ENCODE data around the gene NPR2.

Gene NPR2

GRCh38 chr9:35840881-35841644 is 49.7 kb downstream of the NPR2 start:
- no peaks in the 10 kb centered on the region for H3K9me3 ChIP-seq
- no peaks in the 10 kb centered on the region for H3K27me3 ChIP-seq
- H3K4me1 ChIP-seq: no peaks in the 10 kb centered on the region
- no peak for DNase-seq
- TF ChIP-seq CTCF (IDR thresholded peaks at IDR 0.05; ENCODE audit: low read depth, low read length): no peak
- H3K36me3 ChIP-seq: no peaks in the 10 kb centered on the region
- no peak overlapping the region for H3K4me3 ChIP-seq (ENCODE audit: low read depth, low read length)

- TF ChIP-seq CTCF (IDR thresholded peaks at IDR 0.05; ENCODE audit: low read depth, low read length): no peak
- Histone ChIP-seq H3K4me1 (no peaks in the 10 kb centered on the region), H3K9me3 (no peaks in the 10 kb centered on the region), H3K27me3 (no peaks in the 10 kb centered on the region), H3K36me3 (no peaks in the 10 kb centered on the region), H3K4me3 (ENCODE audit: low read depth, low read length) (no peak overlapping the region)
- DNase-seq: no peak
These were observed 50.2 kb downstream of the NPR2 start for GRCh38 chr9:35841645-35841900.

GRCh38 chr9:35842020-35842745 is 50.8 kb downstream of the NPR2 start:
- no peak for DNase-seq
- Histone ChIP-seq H3K9me3 (no peaks in the 10 kb centered on the region), H3K4me1 (no peaks in the 10 kb centered on the region), H3K36me3 (no peaks in the 10 kb centered on the region), H3K27me3 (no peaks in the 10 kb centered on the region), H3K4me3 (ENCODE audit: low read depth, low read length) (no peak overlapping the region)
- TF ChIP-seq CTCF (IDR thresholded peaks at IDR 0.05; ENCODE audit: low read depth, low read length): no peak

- Histone ChIP-seq H3K4me1 (no peaks in the 10 kb centered on the region), H3K4me3 (ENCODE audit: low read depth, low read length) (no peak overlapping the region), H3K27me3 (no peaks in the 10 kb centered on the region), H3K9me3 (no peaks in the 10 kb centered on the region), H3K36me3 (no peaks in the 10 kb centered on the region)
- no peak for DNase-seq
- no peak for TF ChIP-seq CTCF (IDR thresholded peaks at IDR 0.05; ENCODE audit: low read depth, low read length)
These were observed 51.4 kb downstream of the NPR2 start for GRCh38 chr9:35842795-35843194.

GRCh38 chr9:35844628-35845270 is 53.4 kb downstream of the NPR2 start:
- no peak for DNase-seq
- no peaks in the 10 kb centered on the region; the same call in 1 of the 2 replicates for H3K4me1 ChIP-seq

More at GRCh38 chr9:35844628-35845270, 53.4 kb downstream of the NPR2 start:
- TF ChIP-seq CTCF (IDR thresholded peaks at IDR 0.05; ENCODE audit: low read depth, low read length): no peak
- Histone ChIP-seq H3K4me3 (ENCODE audit: low read depth, low read length) (no peak overlapping the region), H3K27me3 (no peaks in the 10 kb centered on the region), H3K9me3 (no peaks in the 10 kb centered on the region), H3K36me3 (no peaks in the 10 kb centered on the region)

Data from BE2C (cell line).